ENCODE results near the gene NLGN1.

The NLGN1 gene

DNA sequence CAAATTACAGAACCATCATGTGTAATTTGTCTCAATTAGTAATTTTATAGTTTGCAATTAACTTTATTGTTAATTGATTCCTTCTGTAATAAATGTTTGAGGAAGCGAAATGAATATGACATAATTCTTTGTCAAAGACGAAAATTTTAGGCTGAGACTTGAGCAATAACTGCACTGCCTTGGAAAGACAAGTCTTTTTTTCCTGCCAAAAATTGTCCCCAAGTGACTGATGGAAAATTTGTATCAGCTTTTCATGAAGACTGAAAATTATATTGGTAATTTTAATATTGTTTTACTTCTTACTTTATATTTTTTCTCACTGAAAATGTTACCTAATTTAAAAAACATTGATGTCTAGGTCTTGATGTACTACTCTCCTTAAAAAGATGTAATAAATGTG lies 622.6 kb downstream of the NLGN1 start:
- Histone ChIP-seq H3K9me3 (ENCODE audit: control insufficient read depth, insufficient read depth, low read length) (no peaks in the 10 kb centered on the region), H3K27me3 (ENCODE audit: control insufficient read depth, insufficient read depth, low read length) (no peaks in the 10 kb centered on the region), H3K36me3 (ENCODE audit: control insufficient read depth, insufficient read depth, low read length) (no peaks in the 10 kb centered on the region), H3K4me3 (ENCODE audit: low read length) (no peak overlapping the region), H3K4me1 (ENCODE audit: control insufficient read depth, insufficient read depth, low read length) (no peaks in the 10 kb centered on the region), H3K27ac (ENCODE audit: low read length) (no peak overlapping the region)
- 100% methylated on average over 1 of the region's 2 CpGs for WGBS (ENCODE audit: insufficient coverage, insufficient read length)
- no peak for DNase-seq (ENCODE audit: low read depth, low spot score)

- no CpG with 5 or more reads among the region's 4 CpGs for WGBS (ENCODE audit: insufficient coverage, insufficient read length)
- DNase-seq (ENCODE audit: low read depth, low spot score) = no peak
Measured at GRCh38 chr3:174023421-174023820, 625.9 kb downstream of the NLGN1 start.

GRCh38 chr3:174028673-174029072 lies 631.1 kb downstream of the NLGN1 start:
- no peak for DNase-seq (ENCODE audit: low read depth, low spot score)
- Histone ChIP-seq H3K4me3 (ENCODE audit: low read length) (no peak overlapping the region), H3K9me3 (ENCODE audit: control insufficient read depth, insufficient read depth, low read length) (peaks cover 4% of the 10 kb centered on the region), H3K4me1 (ENCODE audit: control insufficient read depth, insufficient read depth, low read length) (no peaks in the 10 kb centered on the region), H3K27ac (ENCODE audit: low read length) (no peak overlapping the region), H3K36me3 (ENCODE audit: control insufficient read depth, insufficient read depth, low read length) (no peaks in the 10 kb centered on the region), H3K27me3 (ENCODE audit: control insufficient read depth, insufficient read depth, low read length) (no peaks in the 10 kb centered on the region)
- no CpG with 5 or more reads among the region's 2 CpGs for WGBS (ENCODE audit: insufficient coverage, insufficient read length)

More at GRCh38 chr3:174023421-174023820, 625.9 kb downstream of the NLGN1 start:
- no peaks in the 10 kb centered on the region for H3K4me1 ChIP-seq (ENCODE audit: control insufficient read depth, insufficient read depth, low read length)
- H3K9me3 ChIP-seq (ENCODE audit: control insufficient read depth, insufficient read depth, low read length) = no peaks in the 10 kb centered on the region
- no peak overlapping the region for H3K4me3 ChIP-seq (ENCODE audit: low read length)
- no peak overlapping the region for H3K27ac ChIP-seq (ENCODE audit: low read length)
- no peaks in the 10 kb centered on the region for H3K27me3 ChIP-seq (ENCODE audit: control insufficient read depth, insufficient read depth, low read length)
- H3K36me3 ChIP-seq (ENCODE audit: control insufficient read depth, insufficient read depth, low read length) = no peaks in the 10 kb centered on the region

GRCh38 chr3:174035328-174035886 lies 637.9 kb downstream of the NLGN1 start:
- no peaks in the 10 kb centered on the region for H3K36me3 ChIP-seq (ENCODE audit: control insufficient read depth, insufficient read depth, low read length)
- H3K9me3 ChIP-seq (ENCODE audit: control insufficient read depth, insufficient read depth, low read length) = no peaks in the 10 kb centered on the region; the same call in 1 of the 2 replicates
- H3K4me1 ChIP-seq (ENCODE audit: control insufficient read depth, insufficient read depth, low read length) = peaks cover 2% of the 10 kb centered on the region; the same call in 1 of the 2 replicates
- H3K4me3 ChIP-seq (ENCODE audit: low read length) = no peak overlapping the region
- no CpG with 5 or more reads among the region's 4 CpGs for WGBS (ENCODE audit: insufficient coverage, insufficient read length)
- no peaks in the 10 kb centered on the region for H3K27me3 ChIP-seq (ENCODE audit: control insufficient read depth, insufficient read depth, low read length)
- H3K27ac ChIP-seq (ENCODE audit: low read length) = no peak overlapping the region
- no peak for DNase-seq (ENCODE audit: low read depth, low spot score)

DNA sequence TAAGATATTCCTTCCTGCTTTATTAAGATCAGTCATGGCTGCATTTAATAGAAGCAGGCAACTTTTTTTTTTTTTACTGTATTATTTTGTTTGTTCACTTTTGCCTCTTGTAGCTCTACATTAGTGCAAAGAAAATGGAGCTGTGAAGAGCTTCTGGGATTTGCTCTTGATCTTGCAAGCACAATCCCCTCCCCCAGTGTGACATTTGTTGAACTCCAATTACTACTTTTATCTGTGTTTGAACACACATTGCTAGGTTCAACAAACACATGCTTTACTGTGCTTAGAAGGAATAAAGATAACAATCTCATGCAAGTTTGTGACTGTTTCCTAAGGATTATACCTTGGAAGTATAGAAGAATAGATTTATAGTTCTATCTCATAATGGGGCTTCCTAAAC lies 648.8 kb downstream of the NLGN1 start:
- H3K4me3 ChIP-seq (ENCODE audit: low read length) = no peak overlapping the region
- no peaks in the 10 kb centered on the region for H3K27me3 ChIP-seq (ENCODE audit: control insufficient read depth, insufficient read depth, low read length)
- H3K27ac ChIP-seq (ENCODE audit: low read length) = no peak overlapping the region
- DNase-seq (ENCODE audit: low read depth, low spot score) = no peak
- H3K36me3 ChIP-seq (ENCODE audit: control insufficient read depth, insufficient read depth, low read length) = no peaks in the 10 kb centered on the region
- H3K4me1 ChIP-seq (ENCODE audit: control insufficient read depth, insufficient read depth, low read length) = no peaks in the 10 kb centered on the region
- H3K9me3 ChIP-seq (ENCODE audit: control insufficient read depth, insufficient read depth, low read length) = no peaks in the 10 kb centered on the region

GRCh38 chr3:174049472-174049871 lies 651.9 kb downstream of the NLGN1 start:
- no peaks in the 10 kb centered on the region for H3K9me3 ChIP-seq (ENCODE audit: control insufficient read depth, insufficient read depth, low read length)
- H3K27me3 ChIP-seq (ENCODE audit: control insufficient read depth, insufficient read depth, low read length) = no peaks in the 10 kb centered on the region
- DNase-seq (ENCODE audit: low read depth, low spot score) = no peak
- no CpG with 5 or more reads among the region's 3 CpGs for WGBS (ENCODE audit: insufficient coverage, insufficient read length)
- no peaks in the 10 kb centered on the region for H3K36me3 ChIP-seq (ENCODE audit: control insufficient read depth, insufficient read depth, low read length)
- no peak overlapping the region for H3K4me3 ChIP-seq (ENCODE audit: low read length)
- no peaks in the 10 kb centered on the region for H3K4me1 ChIP-seq (ENCODE audit: control insufficient read depth, insufficient read depth, low read length)
- no peak overlapping the region for H3K27ac ChIP-seq (ENCODE audit: low read length)

GRCh38 chr3:174051191-174051590 lies 653.6 kb downstream of the NLGN1 start:
- no CpG with 5 or more reads among the region's 5 CpGs for WGBS (ENCODE audit: insufficient coverage, insufficient read length)
- no peak overlapping the region for H3K27ac ChIP-seq (ENCODE audit: low read length)
- peak; percentile 1 for DNase-seq (ENCODE audit: low read depth, low spot score)

DNA sequence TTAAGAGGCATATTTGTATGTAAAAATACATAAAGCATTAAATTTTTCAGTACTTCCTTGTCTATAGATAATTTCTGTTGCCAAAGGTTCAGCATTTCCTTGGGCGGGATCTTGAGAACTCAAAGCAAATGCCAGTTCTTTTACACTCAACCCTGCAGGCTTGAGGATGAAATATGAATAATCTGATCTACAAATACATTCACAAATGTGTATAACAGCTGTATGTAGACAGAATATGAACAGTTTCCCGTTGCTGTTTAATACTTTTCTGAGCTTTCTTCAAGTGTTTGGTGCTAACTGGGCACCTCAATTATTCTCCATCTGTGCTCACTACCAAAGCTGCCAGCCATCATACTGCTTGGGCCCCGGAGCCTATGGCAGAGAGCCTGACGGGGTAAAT lies 661.3 kb downstream of the NLGN1 start:
- no peaks in the 10 kb centered on the region for H3K4me1 ChIP-seq (ENCODE audit: control insufficient read depth, insufficient read depth, low read length)
- H3K9me3 ChIP-seq (ENCODE audit: control insufficient read depth, insufficient read depth, low read length) = no peaks in the 10 kb centered on the region
- H3K27ac ChIP-seq (ENCODE audit: low read length) = no peak overlapping the region
- no peak for DNase-seq (ENCODE audit: low read depth, low spot score)
- no peak overlapping the region for H3K4me3 ChIP-seq (ENCODE audit: low read length)
- no peaks in the 10 kb centered on the region for H3K36me3 ChIP-seq (ENCODE audit: control insufficient read depth, insufficient read depth, low read length)
- no CpG with 5 or more reads among the region's 4 CpGs for WGBS (ENCODE audit: insufficient coverage, insufficient read length)
- no peaks in the 10 kb centered on the region for H3K27me3 ChIP-seq (ENCODE audit: control insufficient read depth, insufficient read depth, low read length)

More at GRCh38 chr3:174051191-174051590, 653.6 kb downstream of the NLGN1 start:
- Histone ChIP-seq H3K4me3 (ENCODE audit: low read length) (no peak overlapping the region), H3K4me1 (ENCODE audit: control insufficient read depth, insufficient read depth, low read length) (no peaks in the 10 kb centered on the region), H3K36me3 (ENCODE audit: control insufficient read depth, insufficient read depth, low read length) (no peaks in the 10 kb centered on the region), H3K27me3 (ENCODE audit: control insufficient read depth, insufficient read depth, low read length) (no peaks in the 10 kb centered on the region), H3K9me3 (ENCODE audit: control insufficient read depth, insufficient read depth, low read length) (no peaks in the 10 kb centered on the region)

DNA sequence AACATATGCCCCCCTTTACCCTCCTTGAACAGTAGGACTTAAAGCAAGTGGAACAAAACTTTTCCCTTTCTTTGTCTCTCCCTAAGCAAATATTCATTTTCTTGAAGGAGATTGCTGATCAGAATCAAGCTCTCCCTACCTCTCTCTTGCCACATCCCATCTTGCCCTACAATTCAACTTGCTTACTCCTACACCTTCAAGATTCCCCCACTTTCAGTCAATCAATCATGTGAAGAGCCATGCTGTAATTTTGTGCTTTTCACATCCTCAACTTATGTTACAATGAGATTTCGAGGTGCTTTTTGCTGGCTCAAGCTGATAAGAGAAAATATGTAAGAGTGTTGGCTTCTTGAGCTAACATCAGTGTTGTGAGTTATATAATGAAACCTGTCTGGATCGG lies 662.9 kb downstream of the NLGN1 start:
- DNase-seq (ENCODE audit: low read depth, low spot score) = no peak
- Histone ChIP-seq H3K4me1 (ENCODE audit: control insufficient read depth, insufficient read depth, low read length) (no peaks in the 10 kb centered on the region), H3K36me3 (ENCODE audit: control insufficient read depth, insufficient read depth, low read length) (no peaks in the 10 kb centered on the region), H3K27ac (ENCODE audit: low read length) (no peak overlapping the region), H3K9me3 (ENCODE audit: control insufficient read depth, insufficient read depth, low read length) (no peaks in the 10 kb centered on the region), H3K4me3 (ENCODE audit: low read length) (no peak overlapping the region), H3K27me3 (ENCODE audit: control insufficient read depth, insufficient read depth, low read length) (no peaks in the 10 kb centered on the region)
- WGBS (ENCODE audit: insufficient coverage, insufficient read length) = no CpG with 5 or more reads among the region's 2 CpGs

DNA sequence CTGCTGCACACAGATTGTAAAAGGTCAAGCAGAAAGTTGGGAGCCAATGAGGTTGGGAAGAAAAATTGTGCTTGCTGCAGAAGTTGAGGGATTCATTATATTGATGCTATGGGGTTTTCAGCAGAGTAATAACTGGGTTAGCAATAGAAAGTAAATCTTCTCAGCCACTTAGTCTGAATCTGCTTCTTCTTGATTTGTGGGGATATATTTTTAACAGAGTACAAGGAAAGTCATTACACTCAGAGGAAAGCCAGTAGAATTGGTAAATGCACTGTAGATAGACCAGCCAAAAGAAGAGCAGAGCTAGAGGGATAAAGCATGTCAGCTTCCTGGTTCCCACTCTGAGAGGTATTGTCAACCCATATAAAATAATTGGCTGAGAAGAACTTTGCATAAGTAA lies 663.6 kb downstream of the NLGN1 start:
- no peak overlapping the region for H3K27ac ChIP-seq (ENCODE audit: low read length)
- H3K4me1 ChIP-seq (ENCODE audit: control insufficient read depth, insufficient read depth, low read length) = no peaks in the 10 kb centered on the region
- H3K36me3 ChIP-seq (ENCODE audit: control insufficient read depth, insufficient read depth, low read length) = no peaks in the 10 kb centered on the region
- H3K4me3 ChIP-seq (ENCODE audit: low read length) = no peak overlapping the region
- DNase-seq (ENCODE audit: low read depth, low spot score) = no peak
- no peaks in the 10 kb centered on the region for H3K27me3 ChIP-seq (ENCODE audit: control insufficient read depth, insufficient read depth, low read length)
- no peaks in the 10 kb centered on the region for H3K9me3 ChIP-seq (ENCODE audit: control insufficient read depth, insufficient read depth, low read length)

GRCh38 chr3:174061731-174062130 lies 664.2 kb downstream of the NLGN1 start:
- WGBS (ENCODE audit: insufficient coverage, insufficient read length) = no CpG with 5 or more reads among the region's 1 CpG
- Histone ChIP-seq H3K36me3 (ENCODE audit: control insufficient read depth, insufficient read depth, low read length) (no peaks in the 10 kb centered on the region), H3K4me3 (ENCODE audit: low read length) (no peak overlapping the region), H3K9me3 (ENCODE audit: control insufficient read depth, insufficient read depth, low read length) (no peaks in the 10 kb centered on the region), H3K27me3 (ENCODE audit: control insufficient read depth, insufficient read depth, low read length) (no peaks in the 10 kb centered on the region), H3K4me1 (ENCODE audit: control insufficient read depth, insufficient read depth, low read length) (no peaks in the 10 kb centered on the region), H3K27ac (ENCODE audit: low read length) (no peak overlapping the region)
- no peak for DNase-seq (ENCODE audit: low read depth, low spot score)
